Endothelial cell of umbilical vein (primary cell): Measurements from ENCODE around the gene CASR.

Experiments used
- CTCF ChIP-seq, 2 donors: IDR thresholded peaks; 1 replicate in 1 of 2; 2 replicates in 1 of 2; pipeline ENCODE4 v1.5.1; 2011; ENCODE audit warnings: low read length in 2 of 2, mild to moderate bottlenecking in 2 of 2, moderate library complexity in 2 of 2, control low read depth in 1 of 2, inconsistent platforms in 1 of 2, low read depth in 1 of 2; ENCODE audit not compliant: insufficient read depth in 1 of 2; ENCODE audit errors: extremely low read depth in 1 of 2
- EZH2 ChIP-seq: IDR thresholded peaks from 2 replicates; pipeline ENCODE4 v1.6.1; 2012; ENCODE audit warnings: borderline replicate concordance, low read depth, mild to moderate bottlenecking, moderate library complexity, low read length, inconsistent platforms; ENCODE audit not compliant: severe bottlenecking
- FOS ChIP-seq: IDR thresholded peaks from 2 replicates; pipeline ENCODE4 v1.6.1; 2011; ENCODE audit warnings: mild to moderate bottlenecking, low read length, moderate library complexity, borderline replicate concordance; ENCODE audit not compliant: insufficient read depth
- JUN ChIP-seq: IDR thresholded peaks from 2 replicates; pipeline ENCODE4 v1.6.1; 2011; ENCODE audit warnings: borderline replicate concordance, low read depth; ENCODE audit not compliant: insufficient read length, insufficient read depth
- MYC ChIP-seq: IDR thresholded peaks from one replicate; pipeline ENCODE4 v1.6.1; 2011; ENCODE audit warnings: mild to moderate bottlenecking, low read depth, low read length
- POLR2A ChIP-seq: IDR thresholded peaks from 2 replicates; pipeline ENCODE4 v1.6.1; 2012; ENCODE audit warnings: low read depth, mild to moderate bottlenecking, control low read depth, low read length
- POLR2AphosphoS5 ChIP-seq: IDR thresholded peaks from 2 replicates; pipeline ENCODE4 v1.6.1; 2012; ENCODE audit warnings: low read depth, mild to moderate bottlenecking, control low read depth, low read length, moderate library complexity; ENCODE audit not compliant: insufficient read depth
- TF ChIP-seq, protein P1 (sequence below): IDR thresholded peaks from 2 replicates; pipeline ENCODE4 v1.6.1; 2011; ENCODE audit not compliant: insufficient read depth, insufficient read length

GRCh38 chr3:122234117-122234516 lies 50.6 kb downstream of the CASR start:
- TF ChIP-seq CTCF (IDR thresholded peaks at IDR 0.05; ENCODE audit: extremely low read depth in 1 of 2, insufficient read depth in 1 of 2, low read depth in 1 of 2, low read length in 2 of 2) = no peak
- TF ChIP-seq JUN = no peak
- no peak for TF ChIP-seq EZH2
- no peak for TF ChIP-seq POLR2A
- no peak for TF ChIP-seq FOS
- TF ChIP-seq POLR2AphosphoS5 = no peak
- TF ChIP-seq, protein P1, sequence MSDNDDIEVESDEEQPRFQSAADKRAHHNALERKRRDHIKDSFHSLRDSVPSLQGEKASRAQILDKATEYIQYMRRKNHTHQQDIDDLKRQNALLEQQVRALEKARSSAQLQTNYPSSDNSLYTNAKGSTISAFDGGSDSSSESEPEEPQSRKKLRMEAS = no peak
- no peak for TF ChIP-seq MYC
